Endothelial cell (in vitro differentiated cells): ENCODE measurements around the gene STUB1. TPM values are rescaled to one million over a fixed set of nuclear protein-coding genes. Genes with fewer than 3 reads are reported as not detected.
A peak's percentile ranks its signal among the peaks of the same experiment; 100 is the strongest.

Source experiments
- DNase-seq: peaks from one replicate; pipeline ENCODE4 v3.0.0; 2021; ENCODE audit warnings: low spot score
- H3K27ac Mint-ChIP-seq: one replicate; pipeline ENCODE4 v1.8.0; 2021; ENCODE audit warnings: mixed read lengths, inconsistent platforms; ENCODE audit not compliant: unreplicated experiment
- H3K27me3 Mint-ChIP-seq: one replicate; pipeline ENCODE4 v1.8.0; 2021; ENCODE audit warnings: mild to moderate bottlenecking, moderate library complexity, mixed read lengths, inconsistent platforms; ENCODE audit not compliant: unreplicated experiment
- H3K36me3 Mint-ChIP-seq: one replicate; pipeline ENCODE4 v1.8.0; 2021; ENCODE audit warnings: mild to moderate bottlenecking, low read depth, mixed read lengths, inconsistent platforms; ENCODE audit not compliant: unreplicated experiment
- H3K4me1 Mint-ChIP-seq: one replicate; pipeline ENCODE4 v1.8.0; 2021; ENCODE audit warnings: mild to moderate bottlenecking, mixed read lengths, inconsistent platforms; ENCODE audit not compliant: unreplicated experiment
- H3K4me3 Mint-ChIP-seq: one replicate; pipeline ENCODE4 v1.8.0; 2021; ENCODE audit warnings: mild to moderate bottlenecking, mixed read lengths, inconsistent platforms; ENCODE audit not compliant: unreplicated experiment
- H3K9me3 Mint-ChIP-seq: one replicate; pipeline ENCODE4 v1.8.0; 2021; ENCODE audit warnings: mixed read lengths, inconsistent platforms; ENCODE audit not compliant: unreplicated experiment
- CTCF ChIP-seq: fragments of 200-600 bp; sonication (generic); IDR thresholded peaks from one replicate; pipeline ENCODE4 v1.5.0; 2021; ENCODE audit warnings: antibody characterized with exemption; ENCODE audit not compliant: unreplicated experiment
- total RNA-seq: library from RNA; stranded (reverse); fragmentation: NEBNext Ultra II Directional; extraction: Animal tissue kit (Norgen Biotek cat#: 25700); gene quantifications from one replicate; pipeline ENCODE4 v1.2.1, GENCODE V29; 2021; ENCODE audit not compliant: unreplicated experiment

Gene STUB1
- total RNA-seq, 1 donor from 2014 or later: 93.7 TPM

GRCh38 chr16:662597-662996 is 17.6 kb upstream of the STUB1 start:
- H3K4me3 Mint-ChIP-seq: no peak overlapping the region
- TF ChIP-seq CTCF: no peak
- no peak for DNase-seq
- H3K27me3 Mint-ChIP-seq: peaks cover 9% of the 10 kb centered on the region
- no peaks in the 10 kb centered on the region for H3K9me3 Mint-ChIP-seq
- H3K27ac Mint-ChIP-seq: no peak overlapping the region
- peaks cover 3% of the 10 kb centered on the region for H3K36me3 Mint-ChIP-seq
- no peaks in the 10 kb centered on the region for H3K4me1 Mint-ChIP-seq

DNA sequence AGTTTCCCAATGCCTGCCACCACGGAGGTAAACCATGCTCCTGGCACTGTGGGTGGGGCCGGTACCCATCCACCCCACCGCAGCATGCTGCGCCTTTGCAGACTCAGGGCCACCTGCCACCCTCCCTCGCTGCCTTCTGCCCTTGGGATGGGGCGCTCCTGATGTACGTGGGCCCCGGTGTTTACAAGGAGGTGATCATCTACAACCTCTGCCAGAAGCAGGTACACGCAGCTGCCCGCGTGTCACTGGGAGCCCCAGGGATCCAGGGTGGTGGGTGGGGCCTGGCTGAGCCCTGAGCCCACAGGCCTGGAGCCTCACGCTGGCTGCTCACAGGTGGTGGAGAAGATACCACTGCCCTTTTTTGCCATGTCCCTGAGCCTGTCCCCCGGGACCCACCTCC is 13.6 kb upstream of the STUB1 start:
- Mint-ChIP-seq H3K9me3 (no peaks in the 10 kb centered on the region), H3K27me3 (peaks cover 10% of the 10 kb centered on the region), H3K4me1 (no peaks in the 10 kb centered on the region), H3K36me3 (peaks cover 3% of the 10 kb centered on the region), H3K4me3 (no peak overlapping the region), H3K27ac (no peak overlapping the region)
- DNase-seq: no peak
- no peak for TF ChIP-seq CTCF

- peak overlapping the region; percentile 47 for H3K4me3 Mint-ChIP-seq
- H3K4me1 Mint-ChIP-seq: no peaks in the 10 kb centered on the region
- DNase-seq: no peak
- H3K27ac Mint-ChIP-seq: peak overlapping the region; percentile 42
- H3K9me3 Mint-ChIP-seq: no peaks in the 10 kb centered on the region
- no peak for TF ChIP-seq CTCF
- peaks cover 3% of the 10 kb centered on the region for H3K36me3 Mint-ChIP-seq
- H3K27me3 Mint-ChIP-seq: peaks cover 10% of the 10 kb centered on the region
Observed at GRCh38 chr16:667113-667779, 13.0 kb upstream of the STUB1 start.

- Mint-ChIP-seq H3K27ac (peak within 1 kb of the TSS; percentile 42), H3K9me3 (no peaks in the 10 kb centered on the region), H3K4me1 (no peaks in the 10 kb centered on the region), H3K27me3 (peaks cover 5% of the 10 kb centered on the region), H3K4me3 (peak within 1 kb of the TSS; percentile 81), H3K36me3 (peaks cover 2% of the 10 kb centered on the region)
- peak; percentile 70 for TF ChIP-seq CTCF
- peak; percentile 94 for DNase-seq
Observed at GRCh38 chr16:667780-668518, 12.3 kb upstream of the STUB1 start, which contains the start of gene RHOT2. TSS of gene RHOT2 (plus strand) at chr16:668132. CDS start at chr16:668200, 68 bp downstream.
